ACHN (cell line): ENCODE data around the gene RPL23.

ENCODE experiments used
- DNase-seq: peaks from one replicate; pipeline ENCODE4 v3.0.0-alpha.2; 2015
- in situ Hi-C: cut with HindIII; loops from 2 replicates; pipeline ENCODE4 v1.10.0; 2017; ENCODE audit warnings: low sequenced_read_pairs, low pct_ligation_motif_present, low pct_unique_long_range_greater_than_20kb

RPL23 gene

GRCh38 chr17:38853292-38854219 lies at the start of gene RPL23:
Gene RPL23, minus strand, starts transcription at chr17:38853721. Its CDS starts 11 bp downstream, at chr17:38853710.
- peak; percentile 99 for DNase-seq
- in situ Hi-C loops = no loop called here

DNA sequence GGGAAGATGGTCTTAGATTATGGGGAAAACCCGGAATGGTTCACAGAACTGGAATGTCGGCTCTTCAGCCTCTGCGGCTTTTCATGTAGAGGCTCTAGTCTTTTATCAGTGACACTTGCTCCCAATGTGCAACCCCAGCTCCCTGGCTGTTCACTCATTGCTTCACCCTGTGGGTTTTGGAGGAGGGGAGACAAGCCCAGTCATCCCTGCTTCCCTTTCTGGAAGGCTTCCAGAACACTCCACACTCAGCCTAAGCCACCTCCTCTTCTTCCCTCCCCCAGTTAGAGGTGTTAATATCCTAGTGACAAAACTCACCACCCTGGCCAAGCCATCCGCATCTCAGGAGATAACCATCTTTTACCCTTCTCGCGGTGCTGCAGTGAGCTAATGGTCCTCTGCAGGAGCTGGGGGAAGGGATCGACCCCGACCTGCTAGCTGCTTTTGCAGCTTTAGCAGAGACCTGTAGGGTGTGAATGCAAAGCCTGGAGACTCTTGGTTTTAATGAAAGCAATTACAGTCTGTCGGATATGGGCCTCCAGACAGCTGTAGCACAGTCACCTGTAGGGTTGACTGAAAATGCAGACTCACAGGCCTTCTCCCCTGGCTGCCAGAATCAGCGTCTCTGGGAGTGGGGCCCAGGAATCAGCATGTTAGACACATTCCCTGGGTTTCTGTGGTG lies 47.6 kb upstream of the RPL23 start:
- in situ Hi-C loops = no loop called here
- DNase-seq = peak; percentile 99

GRCh38 chr17:38899421-38899820 lies 45.9 kb upstream of the RPL23 start:
- in situ Hi-C loops = no loop called here
- DNase-seq = no peak

GRCh38 chr17:38898812-38899348 lies 45.4 kb upstream of the RPL23 start:
- DNase-seq = no peak
- in situ Hi-C loops = no loop called here

GRCh38 chr17:38898291-38898679 lies 44.8 kb upstream of the RPL23 start:
- in situ Hi-C loops = no loop called here

GRCh38 chr17:38897671-38898290 lies 44.3 kb upstream of the RPL23 start:
- in situ Hi-C loops = no loop called here
- DNase-seq = no peak

More at GRCh38 chr17:38898291-38898679, 44.8 kb upstream of the RPL23 start:
- DNase-seq = no peak

GRCh38 chr17:38897176-38897575 lies 43.7 kb upstream of the RPL23 start:
- in situ Hi-C loops = no loop called here
- DNase-seq = no peak

DNA sequence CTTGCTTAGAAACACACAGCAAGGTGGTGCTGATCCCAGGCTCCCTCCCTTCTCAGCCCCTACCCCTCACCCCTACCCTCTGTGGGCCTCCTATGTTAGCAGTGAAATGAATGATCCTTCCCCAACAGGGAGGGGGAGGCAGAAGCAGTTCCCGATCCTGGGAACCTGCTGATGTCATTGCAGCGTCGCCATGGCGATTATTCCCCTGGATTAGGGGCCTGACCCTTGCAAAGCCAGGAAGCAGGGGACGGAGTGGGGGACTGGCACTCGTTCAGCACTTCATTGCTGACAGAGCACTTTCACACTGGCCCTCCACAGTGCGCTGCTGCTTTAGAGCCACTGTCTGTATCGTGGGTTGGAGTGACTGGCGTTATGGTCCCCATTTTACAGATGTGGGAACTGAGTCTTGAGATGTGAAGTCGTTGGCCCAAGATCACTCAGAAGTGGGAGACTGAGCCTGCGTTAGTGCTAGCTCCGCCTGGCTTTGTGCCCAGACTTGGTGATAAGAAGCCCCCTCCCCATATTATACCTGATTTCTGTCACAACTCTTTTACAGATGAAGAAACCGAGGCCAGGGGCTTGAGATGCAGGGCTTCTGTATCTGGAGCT lies 42.9 kb upstream of the RPL23 start:
- DNase-seq = no peak
- in situ Hi-C loops = no loop called here

DNA sequence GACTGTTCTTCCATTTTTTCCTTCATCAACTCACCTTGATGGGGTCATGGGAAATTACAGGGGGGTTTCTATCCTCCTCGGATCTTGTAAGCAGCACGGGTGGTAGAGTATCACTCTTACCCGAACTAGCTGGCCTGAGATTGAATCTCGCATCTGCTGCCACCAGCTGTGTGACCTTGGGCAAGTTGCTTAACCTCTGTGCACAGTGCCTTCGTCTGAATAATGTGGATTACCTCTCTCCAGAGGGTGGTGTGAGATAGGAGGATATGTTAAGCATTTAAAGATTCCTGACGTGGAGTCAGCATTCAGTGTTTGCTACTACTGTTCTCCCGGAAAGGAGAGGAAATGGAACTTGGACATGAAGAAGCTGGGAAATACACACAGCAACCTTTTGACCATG lies 40.8 kb upstream of the RPL23 start:
- in situ Hi-C loops = no loop called here
- DNase-seq = no peak

DNA sequence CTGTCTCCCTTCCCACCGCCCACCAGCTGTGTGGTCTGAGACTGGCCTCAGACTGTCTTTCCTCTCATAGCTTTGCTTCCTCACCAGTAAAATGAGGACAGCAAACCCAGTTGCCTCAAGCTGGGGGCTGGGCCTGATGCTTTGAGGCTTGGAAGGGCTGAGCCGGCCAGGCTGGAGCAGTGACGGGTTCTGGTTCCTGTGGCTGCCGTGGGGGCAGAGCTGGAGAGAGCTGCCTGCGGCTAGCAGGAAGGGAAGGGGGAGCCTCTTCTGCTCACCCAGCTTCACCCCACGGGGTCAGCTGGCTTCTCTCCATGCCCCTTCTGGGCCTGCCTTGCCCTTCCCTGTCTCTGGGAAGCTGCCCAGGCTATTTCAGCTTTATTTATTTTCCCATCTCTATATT lies 40.1 kb upstream of the RPL23 start:
- DNase-seq = no peak
- in situ Hi-C loops = no loop called here

DNA sequence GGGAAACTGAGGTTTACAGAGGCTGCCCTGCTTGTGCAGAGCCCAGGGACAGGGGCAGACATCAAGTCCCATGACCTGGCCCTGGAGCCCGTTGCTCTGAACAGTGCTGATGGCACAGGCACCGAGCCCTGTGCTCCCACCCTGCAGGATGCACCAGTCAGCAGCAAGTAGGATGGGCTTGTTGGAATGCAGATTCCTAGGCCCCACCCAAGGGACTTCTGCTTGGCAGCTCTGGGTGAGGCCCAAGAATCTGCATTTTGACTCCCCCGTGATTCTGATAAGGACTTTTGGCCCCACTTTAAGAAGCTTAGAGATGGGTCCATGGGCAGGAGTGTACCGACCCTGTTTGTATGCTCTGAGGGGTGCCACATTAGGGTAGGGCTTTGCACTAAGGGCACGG lies 39.6 kb upstream of the RPL23 start:
- in situ Hi-C loops = no loop called here

GRCh38 chr17:38892620-38893019 lies 39.1 kb upstream of the RPL23 start:
- in situ Hi-C loops = no loop called here
- no peak for DNase-seq

More for the DNA sequence above, 39.6 kb upstream of the RPL23 start:
- no peak for DNase-seq

DNA sequence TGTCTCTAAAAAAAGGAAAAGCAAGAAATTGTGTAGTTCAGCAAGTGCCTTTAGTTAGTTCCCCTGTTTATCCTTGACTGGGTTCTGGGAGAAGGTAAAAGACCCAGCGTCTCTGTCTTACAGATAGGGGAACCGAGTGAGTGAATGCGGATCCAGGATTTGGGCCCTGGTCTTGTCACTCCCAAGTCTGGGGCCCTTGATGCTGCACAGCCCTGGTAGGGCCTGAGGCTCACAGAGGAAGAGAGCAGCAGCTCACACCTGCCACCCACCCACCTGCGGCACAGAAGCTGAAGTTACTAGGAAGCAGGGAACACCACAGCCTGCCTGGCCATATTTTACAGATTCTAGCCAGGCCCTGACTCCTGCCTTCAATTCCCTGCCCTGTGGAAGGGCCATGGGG lies 38.6 kb upstream of the RPL23 start:
- in situ Hi-C loops = no loop called here
- no peak for DNase-seq

DNA sequence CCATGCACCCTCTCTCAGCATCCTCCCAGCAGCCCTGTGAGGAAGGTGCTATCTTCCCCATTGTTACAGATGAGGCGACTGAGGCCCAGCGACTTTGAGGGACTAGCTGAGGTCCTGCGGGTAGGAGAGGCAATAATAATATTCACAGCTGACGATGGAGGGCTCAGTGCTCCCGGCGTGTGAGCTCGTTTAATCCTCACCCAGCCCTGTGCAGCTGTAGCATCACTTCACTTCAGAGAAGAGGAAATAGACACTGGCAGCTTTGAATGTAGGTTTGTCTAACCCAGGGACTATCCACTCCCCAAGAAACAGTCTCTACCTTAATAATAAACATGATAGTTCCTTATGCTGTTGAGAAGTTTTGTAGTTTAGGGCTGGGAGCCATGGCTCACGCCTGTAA lies 37.9 kb upstream of the RPL23 start:
- in situ Hi-C loops = no loop called here
- no peak for DNase-seq

DNA sequence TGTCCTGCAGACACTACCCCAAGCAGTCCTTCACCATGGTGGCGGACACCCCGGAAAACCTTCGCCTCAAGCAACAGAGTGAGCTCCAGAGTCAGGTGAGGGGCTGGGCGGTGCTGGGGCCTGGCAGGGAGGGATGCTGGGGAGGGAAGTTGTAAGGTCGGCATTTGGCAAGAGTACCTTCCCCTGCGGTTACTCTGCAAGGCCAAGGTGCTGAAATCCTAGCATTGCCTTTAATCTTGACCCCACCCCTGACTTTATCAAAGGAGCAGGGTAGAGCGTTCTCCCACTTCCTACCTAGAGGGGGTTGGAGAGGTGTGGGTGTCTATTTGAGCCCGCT lies 36.9 kb upstream of the RPL23 start:
- no peak for DNase-seq
- in situ Hi-C loops = no loop called here

- in situ Hi-C loops = no loop called here
These were observed 36.4 kb upstream of the RPL23 start for GRCh38 chr17:38889745-38890409.

GRCh38 chr17:38888842-38889241 lies 35.3 kb upstream of the RPL23 start:
- in situ Hi-C loops = no loop called here

More at GRCh38 chr17:38889745-38890409, 36.4 kb upstream of the RPL23 start:
- DNase-seq = no peak

DNA sequence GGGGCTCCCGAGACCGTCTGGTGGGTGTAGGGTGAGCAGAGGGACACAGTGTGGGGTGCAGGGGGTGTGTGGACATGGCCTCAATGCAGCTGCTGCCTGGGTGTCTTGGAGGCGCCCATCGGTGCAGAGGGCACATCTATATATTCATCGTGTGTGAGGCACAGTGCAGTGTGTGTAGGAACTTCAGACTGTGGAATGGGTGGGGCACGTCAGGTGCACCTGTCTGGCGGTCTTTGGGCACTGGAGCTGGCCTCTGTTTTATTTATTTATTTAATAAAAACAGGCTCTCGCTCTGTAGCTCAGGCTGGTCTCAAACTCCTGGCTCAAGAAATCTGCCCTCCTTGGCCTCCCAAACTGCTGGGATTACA lies 33.1 kb upstream of the RPL23 start:
- in situ Hi-C loops = no loop called here
- no peak for DNase-seq

More at GRCh38 chr17:38888842-38889241, 35.3 kb upstream of the RPL23 start:
- no peak for DNase-seq
